Natural killer cell (primary cell): ENCODE measurements around the gene C1QL1. TPM values are rescaled to one million over a fixed set of nuclear protein-coding genes. Genes with fewer than 3 reads are reported as not detected.

Experiments used
- ATAC-seq, 3 donors: fragments of 150-1000 bp in 2 of 3; fragments of 200-7000 bp in 1 of 3; cut with Tn5 transposase; 1 replicate in 1 of 3; 2 replicates in 2 of 3; pipeline ENCODE4 v1.10.0; 2021; ENCODE audit warnings: mild to moderate bottlenecking in 2 of 3, moderate library complexity in 2 of 3
- DNase-seq, 2 donors: peaks; one replicate each; pipeline versions ENCODE4 v3.0.0 to v3.0.0-alpha.2; 2013 to 2021; ENCODE audit warnings: mixed read lengths in 1 of 2
- H3K27ac ChIP-seq: one replicate; pipeline ENCODE4 v1.5.1; 2013; ENCODE audit warnings: mild to moderate bottlenecking, low read length
- H3K27me3 ChIP-seq: one replicate; pipeline ENCODE4 v1.6.1; 2013; ENCODE audit warnings: low read length; ENCODE audit not compliant: control insufficient read depth, insufficient read depth
- H3K36me3 ChIP-seq: one replicate; pipeline ENCODE4 v1.6.1; 2013; ENCODE audit warnings: low read length; ENCODE audit not compliant: control insufficient read depth, insufficient read depth
- H3K4me1 ChIP-seq: one replicate; pipeline ENCODE4 v1.6.1; 2013; ENCODE audit warnings: low read length; ENCODE audit not compliant: control insufficient read depth, insufficient read depth
- H3K4me3 ChIP-seq: one replicate; pipeline ENCODE4 v1.5.1; 2013; ENCODE audit warnings: low read length
- H3K9me3 ChIP-seq: one replicate; pipeline ENCODE4 v1.6.1; 2013; ENCODE audit warnings: low read length; ENCODE audit not compliant: control insufficient read depth, insufficient read depth
- H3K27ac Mint-ChIP-seq, 2 donors: one replicate each; pipeline ENCODE4 v1.8.0; 2022; ENCODE audit warnings: mild to moderate bottlenecking in 2 of 2, mixed read lengths in 2 of 2, moderate library complexity in 1 of 2
- H3K27me3 Mint-ChIP-seq, 2 donors: one replicate each; pipeline ENCODE4 v1.8.0; 2022; ENCODE audit warnings: low read depth in 2 of 2, mixed read lengths in 2 of 2
- H3K36me3 Mint-ChIP-seq: one replicate; pipeline ENCODE4 v1.8.0; 2022; ENCODE audit warnings: mixed read lengths
- H3K4me1 Mint-ChIP-seq, 2 donors: one replicate each; pipeline ENCODE4 v1.8.0; 2022; ENCODE audit warnings: mixed read lengths in 2 of 2
- H3K4me3 Mint-ChIP-seq: one replicate; pipeline ENCODE4 v1.8.0; 2022; ENCODE audit warnings: mild to moderate bottlenecking, moderate library complexity, mixed read lengths
- H3K9me3 Mint-ChIP-seq, 2 donors: one replicate each; pipeline ENCODE4 v1.8.0; 2022; ENCODE audit warnings: mixed read lengths in 2 of 2
- WGBS: methylation state at CpG from one replicate; pipeline ENCODE4 v1.1.7; 2013; ENCODE audit warnings: missing lambda C conversion rate; ENCODE audit not compliant: insufficient coverage; 5-methylcytosine and 5-hydroxymethylcytosine counted together
- intact Hi-C: fragments of 100-400 bp; cut with micrococcal nuclease; formaldehyde crosslinking; loops from one replicate; pipeline ENCODE4 v1.14.2; 2022
- total RNA-seq, 4 donors: library from RNA; stranded (reverse); fragments of 120-200 nt in 1 of 4; gene quantifications; one replicate each; pipeline versions ENCODE4 v1.2.3 to v1.2.4, GENCODE V29; 2013 to 2022
- TF ChIP-seq, protein P1 (sequence below): fragments of 200-600 bp; IDR thresholded peaks from one replicate; pipeline ENCODE4 v1.8.0; 2022; ENCODE audit warnings: antibody characterized with exemption

C1QL1 gene
- total RNA-seq, 3 donors from 2014 or later (not counting 1 experiment from before 2014, with no cell fraction given): not detected

DNA sequence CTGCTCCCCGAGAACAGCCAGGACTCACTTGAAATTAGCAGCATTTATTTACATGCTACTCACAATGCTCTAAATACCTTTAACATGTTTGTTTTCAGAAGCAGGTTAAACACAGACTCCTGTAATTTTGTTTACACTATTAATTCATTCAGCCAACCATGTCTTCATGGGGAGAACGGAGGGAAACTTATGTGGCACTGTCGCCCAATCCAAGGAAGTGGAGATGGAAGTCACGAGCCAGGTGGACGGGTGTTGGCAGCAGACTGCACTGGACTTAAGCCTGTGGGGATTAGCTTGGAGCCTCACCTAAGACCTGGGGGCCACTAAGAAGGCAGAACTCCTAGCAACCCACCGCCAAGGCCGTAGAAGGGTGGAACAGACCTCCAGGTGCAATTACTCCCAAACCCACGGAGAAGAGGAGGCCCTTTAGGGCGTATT lies 44.0 kb downstream of the C1QL1 start:
- ATAC-seq (no peak), DNase-seq (no peak)
- H3K36me3 Mint-ChIP-seq: no peaks in the 10 kb centered on the region
- intact Hi-C loops: no loop called here
- Histone ChIP-seq H3K27ac (no peak overlapping the region), H3K27me3 (peaks cover 5% of the 10 kb centered on the region), H3K4me3 (no peak overlapping the region), H3K4me1 (peaks cover 4% of the 10 kb centered on the region), H3K36me3 (no peaks in the 10 kb centered on the region), H3K9me3 (no peaks in the 10 kb centered on the region)
- peaks cover 0 to 9% of the 10 kb centered on the region in 2 donors for H3K27me3 Mint-ChIP-seq
- no peak overlapping the region for H3K4me3 Mint-ChIP-seq
- no peak overlapping the region for H3K27ac Mint-ChIP-seq
- H3K9me3 Mint-ChIP-seq: no peaks in the 10 kb centered on the region
- peaks cover 4 to 5% of the 10 kb centered on the region in 2 donors for H3K4me1 Mint-ChIP-seq
- TF ChIP-seq, protein P1, sequence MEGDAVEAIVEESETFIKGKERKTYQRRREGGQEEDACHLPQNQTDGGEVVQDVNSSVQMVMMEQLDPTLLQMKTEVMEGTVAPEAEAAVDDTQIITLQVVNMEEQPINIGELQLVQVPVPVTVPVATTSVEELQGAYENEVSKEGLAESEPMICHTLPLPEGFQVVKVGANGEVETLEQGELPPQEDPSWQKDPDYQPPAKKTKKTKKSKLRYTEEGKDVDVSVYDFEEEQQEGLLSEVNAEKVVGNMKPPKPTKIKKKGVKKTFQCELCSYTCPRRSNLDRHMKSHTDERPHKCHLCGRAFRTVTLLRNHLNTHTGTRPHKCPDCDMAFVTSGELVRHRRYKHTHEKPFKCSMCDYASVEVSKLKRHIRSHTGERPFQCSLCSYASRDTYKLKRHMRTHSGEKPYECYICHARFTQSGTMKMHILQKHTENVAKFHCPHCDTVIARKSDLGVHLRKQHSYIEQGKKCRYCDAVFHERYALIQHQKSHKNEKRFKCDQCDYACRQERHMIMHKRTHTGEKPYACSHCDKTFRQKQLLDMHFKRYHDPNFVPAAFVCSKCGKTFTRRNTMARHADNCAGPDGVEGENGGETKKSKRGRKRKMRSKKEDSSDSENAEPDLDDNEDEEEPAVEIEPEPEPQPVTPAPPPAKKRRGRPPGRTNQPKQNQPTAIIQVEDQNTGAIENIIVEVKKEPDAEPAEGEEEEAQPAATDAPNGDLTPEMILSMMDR: no peak
- 93% methylated on average over 9 of the region's 9 CpGs for WGBS

DNA sequence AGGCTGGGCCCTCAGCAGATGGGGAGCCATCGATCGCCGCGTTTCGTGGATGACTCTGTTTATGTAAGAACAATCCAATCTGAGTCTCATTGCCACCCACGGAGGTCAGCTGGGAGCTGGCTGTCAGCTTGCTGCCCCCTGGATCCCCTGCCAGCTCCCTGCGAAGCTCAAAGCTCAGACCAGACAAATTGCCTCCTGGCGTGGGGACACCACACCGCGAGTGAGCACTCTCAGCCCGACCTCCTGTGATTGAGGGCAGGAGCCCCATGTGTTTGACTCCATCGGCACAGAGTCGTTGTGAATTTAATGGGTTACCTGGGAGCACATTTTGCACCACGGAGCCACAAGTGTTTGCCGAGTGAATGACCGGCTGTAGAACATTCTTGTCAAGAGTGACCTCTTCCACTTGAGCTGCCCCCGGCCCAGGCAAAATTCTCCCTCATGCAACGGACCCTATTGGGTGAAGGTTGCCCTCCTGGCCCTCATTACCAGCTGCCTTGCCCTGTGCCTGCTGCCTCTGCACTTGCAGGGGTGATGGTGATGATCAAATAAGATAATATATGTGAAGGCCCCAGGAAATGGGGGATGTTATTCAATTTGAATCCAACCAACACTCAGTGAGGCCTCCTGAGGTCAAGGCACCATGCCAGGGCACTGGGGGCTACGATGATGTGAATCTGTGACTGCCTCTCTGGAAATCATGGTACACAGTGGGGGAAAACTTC lies 45.2 kb downstream of the C1QL1 start:
- TF ChIP-seq, protein P1: no peak
- ATAC-seq: no peak
- peaks cover 5% of the 10 kb centered on the region for H3K27me3 ChIP-seq
- no peaks in the 10 kb centered on the region for H3K36me3 ChIP-seq
- 84% methylated on average over 19 of the region's 19 CpGs for WGBS
- H3K4me3 Mint-ChIP-seq: no peak overlapping the region
- no peaks in the 10 kb centered on the region for H3K9me3 Mint-ChIP-seq
- H3K36me3 Mint-ChIP-seq: no peaks in the 10 kb centered on the region
- H3K4me1 Mint-ChIP-seq: peaks cover 4 to 5% of the 10 kb centered on the region in 2 donors
- H3K4me3 ChIP-seq: no peak overlapping the region
- H3K27me3 Mint-ChIP-seq: peaks cover 0 to 9% of the 10 kb centered on the region in 2 donors
- H3K9me3 ChIP-seq: no peaks in the 10 kb centered on the region
- intact Hi-C loops: no loop called here
- no peak overlapping the region for H3K27ac ChIP-seq
- DNase-seq: no peak
- H3K27ac Mint-ChIP-seq: no peak overlapping the region
- H3K4me1 ChIP-seq: peaks cover 4% of the 10 kb centered on the region

DNA sequence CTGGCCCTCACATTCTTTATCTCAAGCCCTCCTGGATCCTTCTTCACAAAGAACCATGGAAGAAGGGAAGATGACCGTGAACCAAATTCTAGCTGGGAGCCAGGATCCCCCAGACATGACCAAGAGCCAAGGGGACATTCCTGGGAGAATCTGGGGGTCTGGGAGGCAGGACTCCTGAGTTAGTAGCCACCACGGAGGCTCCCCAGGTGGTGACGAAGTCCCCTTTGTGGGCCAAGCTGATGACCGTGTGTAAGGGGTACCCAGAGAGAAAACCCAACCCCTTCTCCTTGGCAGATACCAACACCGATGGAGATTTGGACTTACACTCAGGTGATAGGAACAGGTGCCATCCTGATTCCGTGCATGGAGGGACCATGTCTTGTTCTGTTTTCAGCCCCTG lies 46.0 kb downstream of the C1QL1 start:
- intact Hi-C loops: no loop called here
- H3K36me3 ChIP-seq: no peaks in the 10 kb centered on the region
- H3K27ac ChIP-seq: no peak overlapping the region
- H3K4me3 ChIP-seq: no peak overlapping the region
- peaks cover 4% of the 10 kb centered on the region for H3K4me1 ChIP-seq
- TF ChIP-seq, protein P1: no peak
- Mint-ChIP-seq H3K27ac (no peak overlapping the region), H3K4me1 (peaks cover 4 to 5% of the 10 kb centered on the region in 2 donors), H3K36me3 (no peaks in the 10 kb centered on the region), H3K27me3 (peaks cover 0 to 11% of the 10 kb centered on the region in 2 donors), H3K4me3 (no peak overlapping the region), H3K9me3 (no peaks in the 10 kb centered on the region)
- peaks cover 5% of the 10 kb centered on the region for H3K27me3 ChIP-seq
- no peak for DNase-seq
- no peaks in the 10 kb centered on the region for H3K9me3 ChIP-seq
- no peak for ATAC-seq
- 91% methylated on average over 6 of the region's 6 CpGs for WGBS
